WTC11 (cell line): ENCODE measurements around the gene CREB1.

ENCODE experiments used
- GABPB1 ChIP-seq: sonication (generic); formaldehyde crosslinking; IDR thresholded peaks from 2 replicates; pipeline ENCODE4 v1.8.1; 2023; ENCODE audit warnings: mild to moderate bottlenecking, missing genetic modification reagents
- TCF7 ChIP-seq: sonication (generic); formaldehyde crosslinking; IDR thresholded peaks from 2 replicates; pipeline ENCODE4 v1.8.0; 2022; ENCODE audit warnings: mild to moderate bottlenecking, low read depth, missing genetic modification reagents, moderate library complexity
- ZNF121 ChIP-seq: sonication (generic); formaldehyde crosslinking; IDR thresholded peaks from 2 replicates; pipeline ENCODE4 v1.8.0; 2023; ENCODE audit warnings: missing genetic modification reagents
- ZNF263 ChIP-seq: sonication (generic); formaldehyde crosslinking; IDR thresholded peaks from 2 replicates; pipeline ENCODE4 v1.8.1; 2022; ENCODE audit warnings: low read depth, mild to moderate bottlenecking, moderate library complexity, missing genetic modification reagents
- TF ChIP-seq, protein P1 (sequence below): fragments of 200-600 bp; IDR thresholded peaks from 2 replicates; pipeline ENCODE4 v1.8.0; 2022; ENCODE audit warnings: antibody characterized with exemption
- TF ChIP-seq, protein P2 (sequence below): sonication (generic); formaldehyde crosslinking; IDR thresholded peaks from 2 replicates; pipeline ENCODE4 v1.8.1; 2022; ENCODE audit warnings: missing genetic modification reagents, borderline replicate concordance
- TF ChIP-seq, protein P3 (sequence below): sonication (generic); formaldehyde crosslinking; conservative IDR thresholded peaks from 2 replicates; pipeline ENCODE4 v1.8.1; 2022; ENCODE audit warnings: mild to moderate bottlenecking, missing genetic modification reagents
- TF ChIP-seq, protein P4 (sequence below): sonication (generic); formaldehyde crosslinking; IDR thresholded peaks from 2 replicates; pipeline ENCODE4 v1.8.1; 2023; ENCODE audit warnings: mild to moderate bottlenecking, missing genetic modification reagents, borderline replicate concordance

DNA sequence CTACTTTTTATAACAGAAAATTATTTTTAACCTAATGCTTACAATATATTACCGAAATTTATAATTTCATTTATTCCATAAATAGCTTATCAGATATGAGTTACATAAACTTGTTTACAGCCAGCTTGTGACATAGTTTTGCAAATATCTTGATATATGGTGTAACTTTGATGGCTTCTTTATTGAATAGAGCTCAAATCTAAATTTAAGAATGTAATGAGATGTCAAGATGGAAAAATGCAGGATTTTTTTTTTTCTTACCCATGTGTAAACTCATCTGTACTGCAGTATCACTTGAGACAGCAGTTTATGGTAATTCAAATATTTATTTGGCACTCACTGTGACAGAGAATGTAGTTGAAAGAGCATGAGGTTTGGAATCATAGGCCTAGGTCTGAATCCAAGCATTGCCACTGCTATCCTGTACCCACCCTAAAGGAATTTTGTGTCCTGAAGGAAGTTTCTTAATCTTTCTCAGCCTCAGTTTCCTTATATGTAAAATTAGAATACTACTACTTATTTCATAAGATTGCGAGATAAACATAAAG lies 3.8 kb downstream of the CREB1 start:
- TF ChIP-seq TCF7 (CRISPR knock-in tag) (no peak), ZNF263 (CRISPR knock-in tag) (no peak), ZNF121 (CRISPR knock-in tag) (no peak), GABPB1 (CRISPR knock-in tag) (no peak)
- TF ChIP-seq, protein P1, sequence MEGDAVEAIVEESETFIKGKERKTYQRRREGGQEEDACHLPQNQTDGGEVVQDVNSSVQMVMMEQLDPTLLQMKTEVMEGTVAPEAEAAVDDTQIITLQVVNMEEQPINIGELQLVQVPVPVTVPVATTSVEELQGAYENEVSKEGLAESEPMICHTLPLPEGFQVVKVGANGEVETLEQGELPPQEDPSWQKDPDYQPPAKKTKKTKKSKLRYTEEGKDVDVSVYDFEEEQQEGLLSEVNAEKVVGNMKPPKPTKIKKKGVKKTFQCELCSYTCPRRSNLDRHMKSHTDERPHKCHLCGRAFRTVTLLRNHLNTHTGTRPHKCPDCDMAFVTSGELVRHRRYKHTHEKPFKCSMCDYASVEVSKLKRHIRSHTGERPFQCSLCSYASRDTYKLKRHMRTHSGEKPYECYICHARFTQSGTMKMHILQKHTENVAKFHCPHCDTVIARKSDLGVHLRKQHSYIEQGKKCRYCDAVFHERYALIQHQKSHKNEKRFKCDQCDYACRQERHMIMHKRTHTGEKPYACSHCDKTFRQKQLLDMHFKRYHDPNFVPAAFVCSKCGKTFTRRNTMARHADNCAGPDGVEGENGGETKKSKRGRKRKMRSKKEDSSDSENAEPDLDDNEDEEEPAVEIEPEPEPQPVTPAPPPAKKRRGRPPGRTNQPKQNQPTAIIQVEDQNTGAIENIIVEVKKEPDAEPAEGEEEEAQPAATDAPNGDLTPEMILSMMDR, result no peak
- TF ChIP-seq, protein P2, sequence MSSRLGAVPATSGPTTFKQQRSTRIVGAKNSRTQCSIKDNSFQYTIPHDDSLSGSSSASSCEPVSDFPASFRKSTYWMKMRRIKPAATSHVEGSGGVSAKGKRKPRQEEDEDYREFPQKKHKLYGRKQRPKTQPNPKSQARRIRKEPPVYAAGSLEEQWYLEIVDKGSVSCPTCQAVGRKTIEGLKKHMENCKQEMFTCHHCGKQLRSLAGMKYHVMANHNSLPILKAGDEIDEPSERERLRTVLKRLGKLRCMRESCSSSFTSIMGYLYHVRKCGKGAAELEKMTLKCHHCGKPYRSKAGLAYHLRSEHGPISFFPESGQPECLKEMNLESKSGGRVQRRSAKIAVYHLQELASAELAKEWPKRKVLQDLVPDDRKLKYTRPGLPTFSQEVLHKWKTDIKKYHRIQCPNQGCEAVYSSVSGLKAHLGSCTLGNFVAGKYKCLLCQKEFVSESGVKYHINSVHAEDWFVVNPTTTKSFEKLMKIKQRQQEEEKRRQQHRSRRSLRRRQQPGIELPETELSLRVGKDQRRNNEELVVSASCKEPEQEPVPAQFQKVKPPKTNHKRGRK (CRISPR knock-in tag), result no peak
- TF ChIP-seq, protein P3, sequence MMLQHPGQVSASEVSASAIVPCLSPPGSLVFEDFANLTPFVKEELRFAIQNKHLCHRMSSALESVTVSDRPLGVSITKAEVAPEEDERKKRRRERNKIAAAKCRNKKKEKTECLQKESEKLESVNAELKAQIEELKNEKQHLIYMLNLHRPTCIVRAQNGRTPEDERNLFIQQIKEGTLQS, result no peak
- TF ChIP-seq, protein P4, sequence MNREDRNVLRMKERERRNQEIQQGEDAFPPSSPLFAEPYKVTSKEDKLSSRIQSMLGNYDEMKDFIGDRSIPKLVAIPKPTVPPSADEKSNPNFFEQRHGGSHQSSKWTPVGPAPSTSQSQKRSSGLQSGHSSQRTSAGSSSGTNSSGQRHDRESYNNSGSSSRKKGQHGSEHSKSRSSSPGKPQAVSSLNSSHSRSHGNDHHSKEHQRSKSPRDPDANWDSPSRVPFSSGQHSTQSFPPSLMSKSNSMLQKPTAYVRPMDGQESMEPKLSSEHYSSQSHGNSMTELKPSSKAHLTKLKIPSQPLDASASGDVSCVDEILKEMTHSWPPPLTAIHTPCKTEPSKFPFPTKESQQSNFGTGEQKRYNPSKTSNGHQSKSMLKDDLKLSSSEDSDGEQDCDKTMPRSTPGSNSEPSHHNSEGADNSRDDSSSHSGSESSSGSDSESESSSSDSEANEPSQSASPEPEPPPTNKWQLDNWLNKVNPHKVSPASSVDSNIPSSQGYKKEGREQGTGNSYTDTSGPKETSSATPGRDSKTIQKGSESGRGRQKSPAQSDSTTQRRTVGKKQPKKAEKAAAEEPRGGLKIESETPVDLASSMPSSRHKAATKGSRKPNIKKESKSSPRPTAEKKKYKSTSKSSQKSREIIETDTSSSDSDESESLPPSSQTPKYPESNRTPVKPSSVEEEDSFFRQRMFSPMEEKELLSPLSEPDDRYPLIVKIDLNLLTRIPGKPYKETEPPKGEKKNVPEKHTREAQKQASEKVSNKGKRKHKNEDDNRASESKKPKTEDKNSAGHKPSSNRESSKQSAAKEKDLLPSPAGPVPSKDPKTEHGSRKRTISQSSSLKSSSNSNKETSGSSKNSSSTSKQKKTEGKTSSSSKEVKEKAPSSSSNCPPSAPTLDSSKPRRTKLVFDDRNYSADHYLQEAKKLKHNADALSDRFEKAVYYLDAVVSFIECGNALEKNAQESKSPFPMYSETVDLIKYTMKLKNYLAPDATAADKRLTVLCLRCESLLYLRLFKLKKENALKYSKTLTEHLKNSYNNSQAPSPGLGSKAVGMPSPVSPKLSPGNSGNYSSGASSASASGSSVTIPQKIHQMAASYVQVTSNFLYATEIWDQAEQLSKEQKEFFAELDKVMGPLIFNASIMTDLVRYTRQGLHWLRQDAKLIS, result no peak
